GM18861 (cell line): ENCODE data around the gene SLC23A3.
"Not testable (repeated sequence)": the region's sequence is repeated elsewhere in the genome, so short reads cannot be mapped to it uniquely, and the experiment has no call there.

Source experiments
- ATAC-seq: cut with Tn5 transposase; IDR thresholded peaks from one replicate; pipeline ENCODE4 v1.9.1; 2021; ENCODE audit not compliant: unreplicated experiment

Gene SLC23A3

GRCh38 chr2:219205165-219205538 is 35.3 kb upstream of the SLC23A3 start:
- ATAC-seq: no peak

GRCh38 chr2:219204425-219205164 is 34.8 kb upstream of the SLC23A3 start:
- no peak for ATAC-seq

GRCh38 chr2:219201331-219201730 is 31.5 kb upstream of the SLC23A3 start:
- not testable (repeated sequence) for ATAC-seq

- not testable (repeated sequence) for ATAC-seq
Measured at GRCh38 chr2:219200502-219201326, 30.9 kb upstream of the SLC23A3 start.

GRCh38 chr2:219199470-219200211 is 29.8 kb upstream of the SLC23A3 start:
- no peak for ATAC-seq

GRCh38 chr2:219198974-219199373 is 29.1 kb upstream of the SLC23A3 start:
- ATAC-seq: no peak

GRCh38 chr2:219197388-219197787 is 27.6 kb upstream of the SLC23A3 start:
- no peak for ATAC-seq

GRCh38 chr2:219186754-219187456 is 17.1 kb upstream of the SLC23A3 start:
- ATAC-seq: no peak

GRCh38 chr2:219184121-219184520 is 14.3 kb upstream of the SLC23A3 start:
- no peak for ATAC-seq

GRCh38 chr2:219183151-219183772 is 13.4 kb upstream of the SLC23A3 start:
- no peak for ATAC-seq

GRCh38 chr2:219182331-219183150 is 12.7 kb upstream of the SLC23A3 start:
- ATAC-seq: no peak

GRCh38 chr2:219181531-219181930 is 11.7 kb upstream of the SLC23A3 start:
- no peak for ATAC-seq

- no peak for ATAC-seq
Measured at GRCh38 chr2:219180961-219181360, 11.1 kb upstream of the SLC23A3 start.

GRCh38 chr2:219179601-219180465 is 10.0 kb upstream of the SLC23A3 start:
- ATAC-seq: no peak

- ATAC-seq: peak; percentile 4
Measured at GRCh38 chr2:219178377-219179175, 8.7 kb upstream of the SLC23A3 start.

- peak; percentile 28 for ATAC-seq
Measured at GRCh38 chr2:219177552-219178376, 7.9 kb upstream of the SLC23A3 start, which contains the start of gene RETREG2. Gene RETREG2, plus strand, starts transcription at chr2:219178275. Its CDS starts 78 bp downstream, at chr2:219178353.
